NK-92 (cell line): ENCODE measurements around the gene BAIAP3.
"Not testable (repeated sequence)": the region's sequence is repeated elsewhere in the genome, so short reads cannot be mapped to it uniquely, and the experiment has no call there.

Source experiments
- DNase-seq: peaks from one replicate; lab custom pipeline; 2025; ENCODE audit not compliant: unreplicated experiment; lab: John Stamatoyannopoulos, UW

Gene BAIAP3, protein sequence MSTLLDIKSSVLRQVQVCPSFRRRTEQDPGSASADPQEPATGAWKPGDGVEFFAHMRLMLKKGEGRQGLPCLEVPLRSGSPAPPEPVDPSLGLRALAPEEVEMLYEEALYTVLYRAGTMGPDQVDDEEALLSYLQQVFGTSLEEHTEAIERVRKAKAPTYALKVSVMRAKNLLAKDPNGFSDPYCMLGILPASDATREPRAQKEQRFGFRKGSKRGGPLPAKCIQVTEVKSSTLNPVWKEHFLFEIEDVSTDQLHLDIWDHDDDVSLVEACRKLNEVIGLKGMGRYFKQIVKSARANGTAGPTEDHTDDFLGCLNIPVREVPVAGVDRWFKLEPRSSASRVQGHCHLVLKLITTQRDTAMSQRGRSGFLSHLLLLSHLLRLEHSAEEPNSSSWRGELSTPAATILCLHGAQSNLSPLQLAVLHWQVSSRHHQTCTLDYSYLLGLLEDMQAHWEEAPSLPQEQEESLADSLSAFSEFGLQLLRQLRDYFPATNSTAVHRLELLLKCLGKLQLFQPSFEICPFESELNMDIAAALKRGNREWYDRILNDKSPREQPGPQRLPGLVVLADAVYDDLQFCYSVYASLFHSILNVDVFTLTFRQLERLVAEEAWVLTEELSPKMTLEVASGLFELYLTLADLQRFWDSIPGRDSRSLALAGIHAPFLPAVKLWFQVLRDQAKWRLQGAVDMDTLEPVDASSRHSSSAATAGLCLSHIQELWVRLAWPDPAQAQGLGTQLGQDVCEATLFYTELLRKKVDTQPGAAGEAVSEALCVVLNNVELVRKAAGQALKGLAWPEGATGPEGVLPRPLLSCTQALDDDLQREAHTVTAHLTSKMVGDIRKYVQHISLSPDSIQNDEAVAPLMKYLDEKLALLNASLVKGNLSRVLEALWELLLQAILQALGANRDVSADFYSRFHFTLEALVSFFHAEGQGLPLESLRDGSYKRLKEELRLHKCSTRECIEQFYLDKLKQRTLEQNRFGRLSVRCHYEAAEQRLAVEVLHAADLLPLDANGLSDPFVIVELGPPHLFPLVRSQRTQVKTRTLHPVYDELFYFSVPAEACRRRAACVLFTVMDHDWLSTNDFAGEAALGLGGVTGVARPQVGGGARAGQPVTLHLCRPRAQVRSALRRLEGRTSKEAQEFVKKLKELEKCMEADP

DNA sequence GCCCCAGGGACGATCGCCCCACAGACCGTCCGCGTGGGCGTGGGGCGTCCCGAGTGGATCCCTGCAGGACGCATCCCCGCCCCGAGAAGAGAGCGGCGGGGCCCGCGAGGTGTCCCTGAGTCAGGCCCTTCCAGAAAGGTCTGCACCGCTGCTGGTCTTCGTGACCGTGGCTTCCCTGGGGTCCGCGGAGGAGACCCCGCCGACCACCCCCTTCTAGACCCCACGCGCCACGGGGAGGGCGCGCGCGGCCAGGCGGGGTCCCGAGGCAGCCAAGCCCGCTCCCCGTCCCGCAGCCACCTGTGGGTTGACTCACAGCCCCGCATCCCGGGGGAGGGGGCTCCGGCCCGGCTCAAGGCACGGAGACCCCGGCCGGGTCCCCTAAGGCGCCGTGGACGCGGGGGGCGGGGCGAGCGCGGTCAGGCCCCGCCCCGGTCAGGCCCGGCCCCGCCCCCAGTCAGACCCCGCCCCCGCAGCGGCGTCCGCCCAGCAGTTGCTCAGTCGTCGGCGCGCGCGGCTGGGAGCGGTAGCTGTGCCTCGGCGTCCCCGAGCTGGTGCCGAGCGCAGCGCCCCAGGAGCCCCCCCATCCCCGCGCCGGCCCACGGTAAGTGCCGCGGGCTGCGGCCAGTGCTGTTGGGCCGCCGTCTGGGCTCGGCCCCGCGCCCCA, at the start of gene BAIAP3:
Gene BAIAP3, plus strand, starts transcription at position 497 of the 664 bp plus-strand sequence. CDS start 4,905 bp downstream, outside the sequence.
- DNase-seq = no peak

- no peak for DNase-seq
These were observed 49.3 kb upstream of the BAIAP3 start for GRCh38 chr16:1283996-1284616.

- DNase-seq = no peak
These were observed 47.6 kb upstream of the BAIAP3 start for GRCh38 chr16:1285669-1286512.

- DNase-seq = no peak
These were observed 46.8 kb upstream of the BAIAP3 start for GRCh38 chr16:1286513-1287094.

- no peak for DNase-seq
These were observed 45.3 kb upstream of the BAIAP3 start for GRCh38 chr16:1287982-1288670.

- DNase-seq = no peak
These were observed 44.5 kb upstream of the BAIAP3 start for GRCh38 chr16:1288813-1289476.

DNA sequence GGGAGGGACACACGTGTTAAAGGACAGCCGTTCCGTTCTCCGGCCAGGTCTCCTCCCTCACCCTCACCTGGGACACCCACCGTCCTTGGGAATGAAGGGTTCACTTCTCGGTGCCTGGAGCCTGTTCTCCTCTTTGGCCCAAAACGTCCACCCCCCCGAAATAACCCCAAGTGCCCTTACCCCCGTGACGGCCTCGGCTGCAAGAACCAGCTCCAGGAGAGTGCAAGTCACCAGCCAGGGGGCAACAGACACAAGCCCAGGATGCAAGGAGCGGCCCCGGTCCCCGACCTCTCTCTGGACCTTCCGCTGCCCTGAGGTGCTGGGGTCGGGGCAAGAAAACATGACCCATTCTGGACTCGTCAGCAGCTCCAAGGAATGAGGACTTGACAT, 44.0 kb upstream of the BAIAP3 start:
- DNase-seq = no peak

DNA sequence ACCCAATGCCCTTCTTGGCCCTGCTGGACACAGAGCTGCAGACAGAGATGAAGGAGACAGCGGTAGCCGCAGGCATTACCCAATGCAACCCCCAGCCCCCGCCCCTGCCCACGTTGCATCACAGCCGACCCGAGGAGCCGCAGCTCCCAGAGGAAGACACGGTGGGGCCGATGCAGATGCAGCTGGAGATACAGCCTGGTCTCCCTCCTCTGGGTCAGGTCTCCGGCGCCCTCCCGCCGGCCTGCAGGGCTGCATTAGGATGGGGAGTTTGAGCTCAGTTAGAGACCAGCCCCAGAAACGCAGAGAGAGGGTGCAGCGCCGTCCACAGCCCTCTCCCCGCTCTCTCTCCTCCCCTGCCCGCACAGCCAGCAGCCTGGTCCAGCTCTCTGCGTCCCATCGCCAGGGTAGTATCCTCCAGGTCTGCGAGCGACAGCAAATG, 43.4 kb upstream of the BAIAP3 start:
- no peak for DNase-seq

GRCh38 chr16:1290860-1291575, 42.4 kb upstream of the BAIAP3 start:
- no peak for DNase-seq

DNA sequence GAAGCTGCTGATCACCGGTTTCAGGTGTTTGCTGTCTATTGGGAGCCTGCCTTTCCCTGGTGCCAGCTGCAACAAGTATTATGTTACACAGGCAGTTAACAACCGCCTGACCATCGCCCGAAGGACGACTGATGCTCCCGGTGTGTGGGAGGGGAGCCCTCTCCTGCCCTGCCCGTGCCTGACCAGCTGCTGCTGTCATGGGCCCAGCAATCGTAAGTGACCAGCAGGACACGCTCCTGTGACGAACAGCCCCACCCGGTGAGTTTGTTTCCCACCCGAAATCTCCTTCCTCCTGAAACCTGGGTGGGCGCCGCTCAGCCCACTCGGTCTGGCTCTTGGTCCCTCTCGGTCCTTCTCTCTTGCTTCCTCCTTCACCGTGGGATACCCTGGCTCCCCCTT, 41.9 kb upstream of the BAIAP3 start:
- no peak for DNase-seq

GRCh38 chr16:1292208-1292607, 41.2 kb upstream of the BAIAP3 start:
- not testable (repeated sequence) for DNase-seq

DNA sequence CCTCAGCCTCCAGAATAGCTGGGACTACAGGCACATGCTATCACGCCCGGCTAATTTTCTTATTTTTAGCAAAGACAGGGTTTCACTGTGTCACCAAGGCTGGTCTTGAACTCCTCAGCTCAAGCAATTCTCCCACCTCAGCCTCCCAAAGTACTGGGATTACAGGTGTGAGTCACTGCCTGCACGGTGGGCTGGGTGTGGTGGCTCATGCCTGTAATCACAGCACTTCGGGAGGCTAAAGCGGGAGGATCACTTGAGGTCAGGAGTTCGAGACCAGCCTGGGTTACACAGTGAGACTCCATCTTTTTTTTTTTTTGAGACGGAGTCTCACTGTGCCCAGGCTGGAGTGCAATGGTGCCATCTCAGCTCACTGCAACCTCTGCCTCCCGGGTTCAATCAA, 40.6 kb upstream of the BAIAP3 start:
- not testable (repeated sequence) for DNase-seq

DNA sequence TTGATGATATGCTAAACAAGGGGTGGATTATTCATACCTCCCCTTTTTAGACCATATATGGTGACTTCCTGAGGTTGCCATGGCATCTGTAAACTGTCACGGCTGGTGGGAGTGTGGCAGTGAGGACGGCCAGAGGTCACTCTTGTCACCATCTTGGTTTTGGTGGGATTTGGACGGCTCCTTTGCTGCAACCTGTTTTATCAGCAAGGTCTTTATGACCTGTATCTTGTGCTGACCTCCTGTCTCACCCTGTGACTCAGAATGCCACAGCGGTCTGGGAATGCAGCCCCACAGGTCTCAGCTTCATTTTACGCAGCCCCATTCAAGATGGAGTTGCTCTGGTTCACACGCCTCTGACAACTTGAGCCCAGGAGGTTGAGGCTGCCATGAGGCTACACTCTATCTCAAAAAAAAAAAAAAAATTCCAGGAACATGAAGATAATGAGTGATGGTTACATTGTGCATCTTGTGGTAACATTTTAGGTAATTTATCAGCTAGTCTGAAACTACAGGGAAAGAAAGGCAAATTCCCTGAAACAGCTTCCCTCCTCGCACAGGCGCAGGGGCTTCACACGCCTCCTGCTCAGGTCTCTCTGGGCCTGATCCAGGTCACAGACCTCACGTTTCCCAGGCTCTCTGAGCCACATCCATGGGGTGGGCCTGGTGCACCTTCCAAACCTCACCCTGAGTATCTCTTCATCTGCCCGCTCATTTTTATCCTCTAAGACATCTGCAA, 39.4 kb upstream of the BAIAP3 start:
- DNase-seq = no peak

DNA sequence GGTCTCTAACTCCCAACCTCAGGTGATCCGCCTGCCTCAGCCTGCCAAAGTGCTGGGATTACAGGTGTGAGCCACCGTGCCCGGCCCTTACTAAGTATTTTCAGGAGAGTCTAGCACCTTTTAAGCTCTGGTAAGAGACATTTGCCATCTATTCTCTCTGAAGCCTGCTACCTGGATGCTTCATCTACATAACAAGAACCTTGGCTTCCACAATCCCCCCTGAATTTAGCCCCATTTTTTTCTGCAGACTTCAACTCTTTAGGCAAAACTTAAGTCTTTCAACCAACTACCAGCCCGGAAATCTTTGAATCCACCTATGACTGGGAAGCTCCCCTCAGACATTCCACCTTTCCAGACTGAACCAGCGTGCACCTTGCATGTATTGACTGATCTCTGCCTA, 38.0 kb upstream of the BAIAP3 start:
- DNase-seq = no peak

DNA sequence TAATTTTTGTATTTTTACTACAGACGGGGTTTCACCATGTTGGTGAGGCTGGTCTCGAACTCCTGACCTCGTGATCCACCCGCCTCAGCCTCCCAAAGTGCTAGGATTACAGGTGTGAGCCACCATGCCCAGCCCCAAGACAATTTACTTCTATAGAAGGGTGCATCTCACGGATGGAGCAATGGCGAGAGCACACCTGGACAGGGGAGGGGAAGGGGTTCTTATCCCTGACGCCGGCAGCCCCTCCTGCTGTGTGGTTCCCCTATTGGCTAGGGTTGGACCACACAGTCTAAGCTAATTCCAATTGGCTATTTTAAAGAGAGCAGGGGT, 36.8 kb upstream of the BAIAP3 start:
- DNase-seq = not testable (repeated sequence)

DNA sequence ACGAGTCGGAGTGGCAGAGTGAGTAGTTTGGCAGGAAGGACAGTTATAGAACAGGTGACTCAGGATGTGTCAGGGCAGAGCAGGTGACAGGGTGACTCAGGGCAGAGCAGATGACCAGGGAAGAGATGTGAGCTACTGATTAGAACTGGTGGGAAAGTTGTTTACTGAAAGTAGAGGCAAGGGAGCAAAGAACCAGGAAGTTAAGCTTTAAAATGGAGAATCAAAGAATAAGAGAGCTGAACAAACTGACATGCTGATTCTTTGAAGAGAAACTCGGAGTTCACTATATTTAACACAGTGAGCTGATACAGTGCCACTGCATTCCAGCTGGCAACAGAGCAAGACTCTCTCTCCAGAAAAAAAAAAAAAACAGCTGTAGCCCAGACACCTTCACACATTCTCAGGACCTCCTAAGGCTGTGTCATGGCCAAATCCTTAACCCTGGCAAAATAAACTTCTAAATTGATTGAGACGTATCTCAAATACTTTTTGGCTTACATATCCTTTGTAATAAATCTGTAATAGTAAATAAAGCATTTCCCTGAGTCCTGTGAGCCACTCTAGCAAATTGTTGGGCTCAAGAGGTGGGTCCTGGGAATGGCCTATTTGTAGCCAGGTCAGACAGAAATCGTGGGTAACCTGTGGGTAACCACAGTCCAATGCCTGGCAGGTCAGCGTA, 36.3 kb upstream of the BAIAP3 start:
- no peak for DNase-seq
